ENCODE data around the gene DNAL1. TPM values are rescaled to one million over a fixed set of nuclear protein-coding genes. Genes with fewer than 3 reads are reported as not detected.
A peak's percentile ranks its signal among the peaks of the same experiment; 100 is the strongest.

DNAL1 gene
- total RNA-seq, 1 donor from 2014 or later = 7.7 TPM

DNA sequence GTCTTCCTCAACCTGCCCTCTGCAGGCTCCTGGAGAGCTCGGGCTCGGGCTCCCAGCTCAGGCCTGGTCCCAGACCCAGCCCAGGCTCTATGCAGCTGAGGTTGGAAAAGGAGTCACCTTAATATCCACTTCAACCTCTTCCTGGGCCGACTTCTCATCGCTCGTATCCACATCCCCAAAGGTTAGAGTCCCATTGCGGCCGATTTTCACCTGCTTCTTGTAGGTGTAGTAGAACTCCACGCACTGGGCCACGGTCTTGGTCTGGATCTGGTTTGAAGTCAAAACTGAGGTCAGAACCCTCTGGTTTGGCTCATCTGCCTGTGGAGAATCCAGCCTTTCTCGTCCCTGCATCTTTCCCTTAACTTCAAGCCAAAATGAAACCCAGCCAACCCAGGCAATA, 77.8 kb downstream of the DNAL1 start:
- ATAC-seq (ENCODE audit: low read depth) = no peak
- TF ChIP-seq, protein P1, sequence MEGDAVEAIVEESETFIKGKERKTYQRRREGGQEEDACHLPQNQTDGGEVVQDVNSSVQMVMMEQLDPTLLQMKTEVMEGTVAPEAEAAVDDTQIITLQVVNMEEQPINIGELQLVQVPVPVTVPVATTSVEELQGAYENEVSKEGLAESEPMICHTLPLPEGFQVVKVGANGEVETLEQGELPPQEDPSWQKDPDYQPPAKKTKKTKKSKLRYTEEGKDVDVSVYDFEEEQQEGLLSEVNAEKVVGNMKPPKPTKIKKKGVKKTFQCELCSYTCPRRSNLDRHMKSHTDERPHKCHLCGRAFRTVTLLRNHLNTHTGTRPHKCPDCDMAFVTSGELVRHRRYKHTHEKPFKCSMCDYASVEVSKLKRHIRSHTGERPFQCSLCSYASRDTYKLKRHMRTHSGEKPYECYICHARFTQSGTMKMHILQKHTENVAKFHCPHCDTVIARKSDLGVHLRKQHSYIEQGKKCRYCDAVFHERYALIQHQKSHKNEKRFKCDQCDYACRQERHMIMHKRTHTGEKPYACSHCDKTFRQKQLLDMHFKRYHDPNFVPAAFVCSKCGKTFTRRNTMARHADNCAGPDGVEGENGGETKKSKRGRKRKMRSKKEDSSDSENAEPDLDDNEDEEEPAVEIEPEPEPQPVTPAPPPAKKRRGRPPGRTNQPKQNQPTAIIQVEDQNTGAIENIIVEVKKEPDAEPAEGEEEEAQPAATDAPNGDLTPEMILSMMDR (IDR thresholded peaks at IDR 0.05) = no peak
- H3K36me3 Mint-ChIP-seq (ENCODE audit: low read depth) = peaks cover 86% of the 10 kb centered on the region
- H3K9me3 Mint-ChIP-seq = no peaks in the 10 kb centered on the region
- intact Hi-C loops (cut with micrococcal nuclease) = no loop called here
- H3K27me3 Mint-ChIP-seq = no peaks in the 10 kb centered on the region
- CTCF ChIA-PET = interaction anchor here (1.5 kb wide), 1 partner anchor 103 kb away, joined by 4 read pairs; no protein-coding TSS in a partner anchor
- POLR2A ChIA-PET = interaction anchor here (1.1 kb wide), 1 partner anchor 36 kb away, joined by 3 read pairs; no protein-coding TSS in a partner anchor
- H3K4me1 Mint-ChIP-seq = peaks cover 2% of the 10 kb centered on the region
- DNase-seq = no peak
- H3K27ac Mint-ChIP-seq = no peak overlapping the region
- H3K4me3 Mint-ChIP-seq = no peak overlapping the region

DNA sequence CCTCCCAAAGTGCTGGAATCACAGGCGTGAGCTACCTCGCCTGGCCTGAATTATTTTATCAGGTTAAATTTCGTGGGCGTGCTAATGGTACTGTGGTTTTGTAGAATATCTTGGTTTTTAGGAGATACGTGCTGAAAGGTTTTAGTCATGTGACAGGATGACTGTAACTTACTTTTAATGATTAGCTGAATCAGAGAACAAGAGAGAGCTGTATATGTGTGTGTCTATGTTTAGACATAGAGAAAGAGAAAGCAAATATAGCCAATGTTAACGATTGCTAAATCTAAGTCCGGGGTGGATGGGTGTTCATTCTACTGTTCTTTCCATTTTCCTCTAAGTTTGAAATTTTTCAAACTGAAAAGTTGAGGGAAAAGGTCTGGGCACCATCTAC, 78.6 kb downstream of the DNAL1 start:
- intact Hi-C loops (cut with micrococcal nuclease) = no loop called here
- H3K27ac Mint-ChIP-seq = peak overlapping the region; percentile 28
- CTCF ChIA-PET = interaction anchor here (1.5 kb wide), 1 partner anchor 102 kb away, joined by 4 read pairs; no protein-coding TSS in a partner anchor
- H3K36me3 Mint-ChIP-seq (ENCODE audit: low read depth) = peaks cover 86% of the 10 kb centered on the region
- POLR2A ChIA-PET = interaction anchor here (0.6 to 1.1 kb wide), 3 partner anchors 35 to 295 kb away, joined by 3 to 5 read pairs (median 4); no protein-coding TSS in a partner anchor
- H3K27me3 Mint-ChIP-seq = no peaks in the 10 kb centered on the region
- TF ChIP-seq, protein P1 (IDR thresholded peaks at IDR 0.05) = no peak
- H3K4me1 Mint-ChIP-seq = peaks cover 5% of the 10 kb centered on the region
- no peak for DNase-seq
- H3K9me3 Mint-ChIP-seq = no peaks in the 10 kb centered on the region
- H3K4me3 Mint-ChIP-seq = no peak overlapping the region
- no peak for ATAC-seq (ENCODE audit: low read depth)

DNA sequence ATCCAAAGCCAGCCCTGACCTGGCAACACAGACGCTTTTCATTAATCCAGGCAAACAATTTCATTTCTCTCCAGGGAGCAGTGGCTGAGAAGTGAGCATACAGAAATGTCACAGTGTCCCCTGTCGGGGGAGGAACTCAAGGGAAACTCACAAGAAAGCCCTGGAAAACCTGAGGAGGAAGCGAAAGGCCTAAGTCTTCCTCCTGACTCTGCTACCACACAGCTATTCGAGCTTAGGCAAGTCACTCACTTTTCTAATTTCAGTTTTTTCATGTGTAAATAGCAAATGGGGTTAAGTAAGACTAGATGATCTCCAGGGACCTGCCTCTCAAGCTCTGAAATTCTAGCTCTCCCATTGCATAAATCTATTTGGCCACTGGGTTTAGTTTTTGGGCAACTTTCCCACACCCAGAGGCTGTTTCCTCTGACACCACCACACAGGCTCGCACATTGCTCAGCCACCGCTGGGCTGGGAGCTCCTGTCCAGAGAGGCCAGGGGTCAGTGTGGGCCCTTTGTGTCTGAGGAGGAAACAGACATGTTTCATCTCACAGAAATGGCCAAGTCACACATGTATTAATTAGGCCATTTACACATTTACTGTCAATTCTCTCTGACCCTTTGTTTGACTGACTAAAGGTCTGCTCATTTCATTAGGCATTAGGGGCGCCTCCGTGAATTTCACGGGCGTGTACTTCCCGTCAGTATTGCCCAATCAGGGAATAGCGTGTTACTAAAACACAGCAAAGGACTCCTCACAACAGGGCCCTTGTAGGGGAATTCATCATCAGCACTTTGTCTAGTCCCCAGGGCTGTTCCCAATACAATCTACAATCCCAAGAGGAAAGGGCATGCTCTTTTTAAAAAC, 79.2 kb downstream of the DNAL1 start:
- Mint-ChIP-seq H3K4me1 (peaks cover 11% of the 10 kb centered on the region), H3K9me3 (no peaks in the 10 kb centered on the region), H3K27ac (peak overlapping the region; percentile 30), H3K36me3 (ENCODE audit: low read depth) (peaks cover 91% of the 10 kb centered on the region), H3K27me3 (no peaks in the 10 kb centered on the region), H3K4me3 (no peak overlapping the region)
- ChIA-PET POLR2A (interaction anchor here (0.6 kb wide), 2 partner anchors 88 to 294 kb away, joined by 4 to 5 read pairs; no protein-coding TSS in a partner anchor), CTCF (interaction anchor here (1.5 kb wide), 1 partner anchor 102 kb away, joined by 4 read pairs; no protein-coding TSS in a partner anchor)
- DNase-seq (no peak), ATAC-seq (ENCODE audit: low read depth) (no peak)
- intact Hi-C loops (cut with micrococcal nuclease) = no loop called here
- TF ChIP-seq, protein P1 (IDR thresholded peaks at IDR 0.05) = no peak

DNA sequence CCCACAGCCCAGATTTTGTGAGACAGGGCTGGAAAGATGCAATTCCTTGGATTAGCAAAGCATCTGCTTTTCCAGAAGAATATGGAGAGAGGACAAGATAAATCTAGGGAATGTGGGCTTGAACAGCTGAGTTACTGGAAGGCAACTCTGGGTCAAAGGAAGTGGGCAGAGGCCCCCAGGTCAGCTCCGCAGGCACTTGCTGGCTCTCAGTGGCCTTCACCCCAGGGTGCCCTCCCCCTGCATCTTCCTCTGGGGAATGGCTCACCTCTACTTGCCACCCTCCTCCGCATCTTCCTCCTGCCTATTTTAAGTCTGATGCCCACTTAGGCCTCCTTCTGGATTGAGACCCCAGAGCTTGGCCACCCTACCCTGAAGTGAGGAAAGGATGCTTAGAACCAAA, 79.9 kb downstream of the DNAL1 start:
- ChIA-PET CTCF (interaction anchor here (1.3 kb wide), 1 partner anchor 53 kb away, joined by 3 read pairs; no protein-coding TSS in a partner anchor), POLR2A (interaction anchor here (1.1 kb wide), 1 partner anchor 128 kb away, joined by 3 read pairs; no protein-coding TSS in a partner anchor)
- Mint-ChIP-seq H3K27ac (peak overlapping the region; percentile 63), H3K27me3 (no peaks in the 10 kb centered on the region), H3K4me1 (peaks cover 12% of the 10 kb centered on the region), H3K36me3 (ENCODE audit: low read depth) (peaks cover 92% of the 10 kb centered on the region), H3K4me3 (no peak overlapping the region), H3K9me3 (no peaks in the 10 kb centered on the region)
- DNase-seq (no peak), ATAC-seq (ENCODE audit: low read depth) (no peak)
- intact Hi-C loops (cut with micrococcal nuclease) = loop anchor here (5.0 kb wide), 2 partner anchors 163 to 228 kb away; partner anchors contain the start of genes COQ6, FAM161B and ZNF410
- TF ChIP-seq, protein P1 (IDR thresholded peaks at IDR 0.05) = no peak

Data from activated B cell treated with CpG ODN at 0.5 μM for 24 hours (primary cell).